IMR-90 (cell line): Measurements from ENCODE around the gene TNFSF13B. TPM values are rescaled to one million over a fixed set of nuclear protein-coding genes. Genes with fewer than 3 reads are reported as not detected.

ENCODE experiments used
- ATAC-seq: fragments of 200-7000 bp; cut with Tn5 transposase; 2 replicates; pipeline ENCODE4 v1.9.1; 2020; ENCODE audit warnings: low read depth, mild to moderate bottlenecking, moderate library complexity
- BruUV-seq: library from RNA; stranded (reverse); fragments of 400-500 nt; replicated peaks from 2 replicates; lab custom pipeline; 2021; lab: Mats Ljungman, UMichigan
- CTCF ChIA-PET: fragments of 300-600 bp; formaldehyde crosslinking; extraction: SDS; loops from one replicate; lab custom pipeline; 2021; ENCODE audit warnings: antibody characterized with exemption; lab: Yijun Ruan, JAX
- POLR2A ChIA-PET: fragments of 300-600 bp; sonication (Branson Sonifier 250); formaldehyde crosslinking; loops from one replicate; lab custom pipeline; 2022; ENCODE audit warnings: antibody characterized with exemption; ENCODE audit not compliant: unreplicated experiment; lab: Charles Lee
- DNase-seq: peaks from one replicate; pipeline ENCODE4 v3.0.0; 2013
- H2AFZ ChIP-seq: replicated peaks from 2 replicates; pipeline ENCODE3; 2013; ENCODE audit warnings: low read length, mild to moderate bottlenecking; ENCODE audit not compliant: poor library complexity
- H2AK5ac ChIP-seq: 2 replicates; pipeline ENCODE4 v1.6.1; 2013; ENCODE audit warnings: low read depth, low read length, inconsistent platforms
- H2AK9ac ChIP-seq: replicated peaks from 2 replicates; pipeline ENCODE3; 2013; ENCODE audit warnings: mild to moderate bottlenecking, low read depth, low read length, moderate library complexity; ENCODE audit not compliant: poor library complexity
- H2BK120ac ChIP-seq: 2 replicates; pipeline ENCODE4 v1.6.1; 2013; ENCODE audit warnings: low read depth, low read length, inconsistent platforms
- H2BK15ac ChIP-seq: 3 replicates; pipeline ENCODE4 v1.6.1; 2013; ENCODE audit warnings: low read depth, low read length, inconsistent platforms
- H2BK20ac ChIP-seq: 2 replicates; pipeline ENCODE4 v1.6.1; 2013; ENCODE audit warnings: low read depth, mild to moderate bottlenecking, inconsistent platforms, low read length, moderate library complexity
- H2BK5ac ChIP-seq: 2 replicates; pipeline ENCODE4 v1.6.1; 2013; ENCODE audit warnings: mild to moderate bottlenecking, low read depth, low read length, inconsistent platforms; ENCODE audit not compliant: poor library complexity, severe bottlenecking
- H3K14ac ChIP-seq: replicated peaks from 2 replicates; pipeline ENCODE4 v1.6.1; 2013; ENCODE audit warnings: low read depth, low read length, inconsistent platforms
- H3K18ac ChIP-seq: 2 replicates; pipeline ENCODE4 v1.6.1; 2013; ENCODE audit warnings: low read depth, low read length, control low read depth
- H3K23ac ChIP-seq: 2 replicates; pipeline ENCODE4 v1.6.1; 2013; ENCODE audit warnings: low read depth, low read length, inconsistent platforms
- H3K27ac ChIP-seq: 2 replicates; pipeline ENCODE4 v1.5.1; 2013; ENCODE audit warnings: mild to moderate bottlenecking, control low read depth, low read length; ENCODE audit not compliant: insufficient read depth
- H3K27me3 ChIP-seq: 2 replicates; pipeline ENCODE4 v1.6.1; 2013; ENCODE audit warnings: low read length; ENCODE audit not compliant: control insufficient read depth, insufficient read depth
- H3K36me3 ChIP-seq: 2 replicates; pipeline ENCODE4 v1.6.1; 2013; ENCODE audit warnings: low read length, mixed read lengths; ENCODE audit not compliant: control insufficient read depth, insufficient read depth
- H3K4ac ChIP-seq: 2 replicates; pipeline ENCODE4 v1.6.1; 2013; ENCODE audit warnings: low read depth, low read length, inconsistent platforms
- H3K4me1 ChIP-seq: 2 replicates; pipeline ENCODE4 v1.6.1; 2013; ENCODE audit warnings: low read length, mixed read lengths; ENCODE audit not compliant: control insufficient read depth, insufficient read depth
- H3K4me2 ChIP-seq: 2 replicates; pipeline ENCODE4 v1.6.1; 2013; ENCODE audit warnings: low read depth, mild to moderate bottlenecking, control low read depth, low read length, moderate library complexity
- H3K4me3 ChIP-seq: 2 replicates; pipeline ENCODE4 v1.5.1; 2013; ENCODE audit warnings: low read depth, mild to moderate bottlenecking, control low read depth, low read length, moderate library complexity; ENCODE audit not compliant: insufficient read depth
- H3K56ac ChIP-seq: 2 replicates; pipeline ENCODE4 v1.6.1; 2013; ENCODE audit warnings: low read length, inconsistent platforms; ENCODE audit not compliant: insufficient read depth; ENCODE audit errors: extremely low read depth
- H3K79me1 ChIP-seq, 2 experiments: 2 replicates each; pipeline ENCODE4 v1.6.1; 2013; ENCODE audit warnings: low read length in 2 of 2, inconsistent platforms in 1 of 2, low read depth in 1 of 2
- H3K9ac ChIP-seq: 2 replicates; pipeline ENCODE4 v1.6.1; 2013; ENCODE audit warnings: low read depth, low read length, control low read depth
- H3K9me1 ChIP-seq: 2 replicates; pipeline ENCODE4 v1.6.1; 2013; ENCODE audit warnings: low read length, inconsistent platforms; ENCODE audit not compliant: insufficient read depth
- H3K9me3 ChIP-seq: 2 replicates; pipeline ENCODE4 v1.6.1; 2013; ENCODE audit warnings: low read length; ENCODE audit not compliant: control insufficient read depth, insufficient read depth
- H4K20me1 ChIP-seq: 2 replicates; pipeline ENCODE4 v1.6.1; 2013; ENCODE audit warnings: low read length, inconsistent platforms; ENCODE audit not compliant: insufficient read depth
- H4K5ac ChIP-seq: 2 replicates; pipeline ENCODE4 v1.6.1; 2013; ENCODE audit warnings: mild to moderate bottlenecking, low read depth, low read length, control low read depth
- H4K8ac ChIP-seq, 2 experiments: 2 replicates each; pipeline ENCODE4 v1.6.1; 2013; ENCODE audit warnings: low read depth in 2 of 2, low read length in 2 of 2, control low read depth in 1 of 2, inconsistent platforms in 1 of 2
- H4K91ac ChIP-seq: 2 replicates; pipeline ENCODE4 v1.6.1; 2013; ENCODE audit warnings: low read depth, low read length, inconsistent platforms; ENCODE audit not compliant: insufficient read depth
- CHD1 ChIP-seq: IDR thresholded peaks from 2 replicates; pipeline ENCODE4 v1.6.1; 2012; ENCODE audit warnings: low read depth, low read length, improper control_type of control experiment
- ELK1 ChIP-seq: fragments of 150-350 bp; IDR thresholded peaks from 2 replicates; pipeline ENCODE4 v1.6.1; 2016; ENCODE audit warnings: low read depth, mild to moderate bottlenecking, low read length, moderate library complexity, borderline replicate concordance
- MAZ ChIP-seq: IDR thresholded peaks from 2 replicates; pipeline ENCODE4 v1.6.1; 2012; ENCODE audit warnings: low read depth, mild to moderate bottlenecking, low read length, improper control_type of control experiment, moderate library complexity, borderline replicate concordance
- MXI1 ChIP-seq: IDR thresholded peaks from 2 replicates; pipeline ENCODE4 v1.6.1; 2012; ENCODE audit warnings: low read depth, mild to moderate bottlenecking, low read length, moderate library complexity, borderline replicate concordance
- RAD21 ChIP-seq: IDR thresholded peaks from 2 replicates; pipeline ENCODE4 v1.6.1; 2012; ENCODE audit warnings: low read length, improper control_type of control experiment
- WGBS, 2 experiments: methylation state at CpG; one replicate each; pipeline versions ENCODE4 v1.1.5 to v1.1.7; 2013; ENCODE audit warnings: missing lambda C conversion rate in 2 of 2; ENCODE audit not compliant: insufficient read length in 1 of 2; ENCODE audit errors: extremely low coverage in 2 of 2; 5-methylcytosine and 5-hydroxymethylcytosine counted together
- dilution Hi-C: fragments of 300-500 bp; cut with HindIII; formaldehyde crosslinking; loops from one replicate; pipeline ENCODE4 v1.14.3; 2018; ENCODE audit warnings: low sequenced_read_pairs; ENCODE audit not compliant: unreplicated experiment
- in situ Hi-C: fragments of 300-500 bp; cut with MboI; formaldehyde crosslinking; loops from 3 replicates; pipeline ENCODE4 v1.14.3; 2019; ENCODE audit warnings: low sequenced_read_pairs, inconsistent platforms, mixed read lengths
- intact Hi-C: fragments of 100-400 bp; cut with micrococcal nuclease; formaldehyde crosslinking; loops from 2 replicates; pipeline ENCODE4 v1.10.0; 2022
- polyA plus RNA-seq, 3 experiments: library from polyadenylated mRNA; depleted of rRNA; stranded (reverse); fragments of >200 nt; gene quantifications; 2 replicates each; pipeline ENCODE4 v1.2.3, GENCODE V29; 2012; ENCODE audit warnings: low replicate concordance in 1 of 3
- total RNA-seq: library from RNA; depleted of rRNA; stranded (reverse); fragments of >200 nt; gene quantifications from 2 replicates; pipeline ENCODE4 v1.2.3, GENCODE V29; 2012

The TNFSF13B gene
- total and polyA plus RNA-seq, 2 of the 4 experiments (the other 2 are of a cell fraction): 0.29 to 0.54 TPM

GRCh38 chr13:108328848-108329247 lies 59.3 kb downstream of the TNFSF13B start:
- dilution Hi-C loops: no loop called here
- Histone ChIP-seq H2BK5ac (no peak overlapping the region), H3K79me1 (no peaks in the 10 kb centered on the region), H2AK9ac (no peak overlapping the region), H3K27ac (no peak overlapping the region), H3K9me1 (no peaks in the 10 kb centered on the region), H3K4ac (no peak overlapping the region), H4K8ac (no peak overlapping the region), H3K23ac (no peak overlapping the region), H3K4me1 (no peaks in the 10 kb centered on the region), H3K4me3 (no peak overlapping the region), H3K14ac (no peak overlapping the region), H2BK120ac (no peak overlapping the region), H3K4me2 (no peak overlapping the region), H3K56ac (no peak overlapping the region), H3K9ac (no peak overlapping the region), H2BK20ac (no peak overlapping the region), H4K91ac (no peak overlapping the region), H3K9me3 (no peaks in the 10 kb centered on the region), H2AFZ (no peak overlapping the region), H4K20me1 (no peaks in the 10 kb centered on the region), H3K18ac (no peak overlapping the region), H4K5ac (no peak overlapping the region), H3K36me3 (no peaks in the 10 kb centered on the region), H2BK15ac (no peak overlapping the region), H3K27me3 (peaks cover 12% of the 10 kb centered on the region), H2AK5ac (no peak overlapping the region)
- ChIA-PET CTCF (no interaction called here), POLR2A (interaction anchor here (0.5 kb wide), 1 partner anchor 323 kb away, joined by 10 read pairs; no protein-coding TSS in a partner anchor)
- in situ Hi-C loops: loop anchor here (10.0 kb wide), 1 partner anchor 176 kb away; no protein-coding TSS in a partner anchor
- no peak for TF ChIP-seq RAD21
- no peak for TF ChIP-seq MAZ
- TF ChIP-seq ELK1: no peak
- TF ChIP-seq CHD1: no peak
- TF ChIP-seq MXI1: no peak
- intact Hi-C loops: no loop called here
- no TSS peak for BruUV-seq
- no peak for ATAC-seq
- DNase-seq: no peak
- no CpG with 5 or more reads among the region's 1 CpG for WGBS, 2 experiments
